Measurements from ENCODE around the gene ABCA3. TPM values are rescaled to one million over a fixed set of nuclear protein-coding genes. Genes with fewer than 3 reads are reported as not detected.

ABCA3 gene
- polyA plus RNA-seq, 4 donors = 1.1 to 4.7 (median 1.8) TPM

- Histone ChIP-seq H3K36me3 (ENCODE audit: control insufficient read depth in 3 of 3, insufficient read depth in 2 of 3, low read depth in 1 of 3, low read length in 3 of 3) (peaks cover 0 to 5% (median 0%) of the 10 kb centered on the region in 3 donors), H3K27ac (ENCODE audit: low read depth in 1 of 3, low read length in 2 of 3) (no peak overlapping the region), H3K4me1 (ENCODE audit: control insufficient read depth in 3 of 3, insufficient read depth in 2 of 3, low read depth in 1 of 3, low read length in 2 of 3) (no peaks in the 10 kb centered on the region), H3K27me3 (ENCODE audit: control insufficient read depth in 3 of 3, insufficient read depth in 3 of 3, low read length in 3 of 3) (no peaks in the 10 kb centered on the region), H3K4me3 (ENCODE audit: low read depth in 1 of 3, low read length in 3 of 3) (no peak overlapping the region), H3K9me3 (ENCODE audit: control insufficient read depth in 2 of 2, insufficient read depth in 1 of 2, low read depth in 1 of 2, low read length in 1 of 2) (no peaks in the 10 kb centered on the region)
- DNase-seq = no peak
- 90 to 96% (median 91%) methylated on average over 22 to 23 of the region's 23 CpGs for WGBS, 3 donors
- FAIRE-seq = no peak
These were observed 20.9 kb downstream of the ABCA3 start for GRCh38 chr16:2319606-2320005.

GRCh38 chr16:2317231-2318020 is 23.1 kb downstream of the ABCA3 start:
- H3K4me3 ChIP-seq (ENCODE audit: low read depth in 1 of 3, low read length in 3 of 3) = no peak overlapping the region
- H3K36me3 ChIP-seq (ENCODE audit: control insufficient read depth in 3 of 3, insufficient read depth in 2 of 3, low read depth in 1 of 3, low read length in 3 of 3) = no peaks in the 10 kb centered on the region
- H3K27me3 ChIP-seq (ENCODE audit: control insufficient read depth in 3 of 3, insufficient read depth in 3 of 3, low read length in 3 of 3) = no peaks in the 10 kb centered on the region
- 90 to 93% (median 91%) methylated on average over 22 to 26 of the region's 26 CpGs for WGBS, 3 donors
- DNase-seq (no peak), FAIRE-seq (no peak)
- H3K27ac ChIP-seq (ENCODE audit: low read depth in 1 of 3, low read length in 2 of 3) = no peak overlapping the region
- H3K9me3 ChIP-seq (ENCODE audit: control insufficient read depth in 2 of 2, insufficient read depth in 1 of 2, low read depth in 1 of 2, low read length in 1 of 2) = no peaks in the 10 kb centered on the region
- H3K4me1 ChIP-seq (ENCODE audit: control insufficient read depth in 3 of 3, insufficient read depth in 2 of 3, low read depth in 1 of 3, low read length in 2 of 3) = no peaks in the 10 kb centered on the region

DNA sequence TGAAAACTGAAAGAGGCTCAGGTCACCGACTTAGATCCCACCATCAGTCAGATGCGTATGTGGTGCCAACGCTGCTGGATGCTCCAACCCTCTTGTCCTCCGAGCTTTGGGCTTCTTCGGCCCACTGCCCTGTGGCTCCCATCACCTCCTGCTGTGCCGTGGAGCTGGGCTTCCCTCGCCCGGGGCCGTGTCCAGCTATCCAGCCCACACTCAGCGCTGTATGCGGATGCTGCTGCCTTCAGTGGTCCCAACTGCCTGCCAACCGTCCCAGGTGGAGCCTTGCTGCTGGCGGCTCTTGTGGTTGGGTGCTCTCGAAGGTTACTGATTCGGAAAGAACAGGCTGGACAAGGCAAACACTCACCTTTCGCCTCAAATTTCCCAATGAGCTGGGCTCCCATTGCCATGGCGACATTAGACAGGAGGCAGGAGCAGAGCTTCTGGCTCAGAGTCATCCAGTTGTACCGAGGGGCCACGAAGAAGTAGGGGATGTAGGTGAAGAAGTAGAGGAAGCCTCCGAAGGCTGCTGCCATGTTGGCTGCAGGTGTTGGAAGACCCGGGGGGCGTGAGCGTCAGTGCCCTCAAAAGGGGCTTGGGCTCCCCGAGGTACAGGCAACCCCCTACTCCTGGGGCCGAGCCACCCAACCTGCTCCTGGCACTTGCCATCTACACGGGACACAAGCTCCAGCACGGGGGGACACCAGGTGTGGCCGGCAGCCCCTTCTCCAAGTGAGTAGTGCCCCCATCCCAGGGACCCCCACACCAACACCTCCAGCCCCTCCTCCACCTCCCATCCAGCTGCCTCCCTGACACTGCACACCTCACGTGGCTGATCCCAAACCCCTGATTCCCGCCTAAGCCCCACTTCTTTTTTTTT is 32.2 kb downstream of the ABCA3 start:
- Histone ChIP-seq H3K9me3 (ENCODE audit: control insufficient read depth in 2 of 2, insufficient read depth in 1 of 2, low read depth in 1 of 2, low read length in 1 of 2) (no peaks in the 10 kb centered on the region), H3K4me3 (ENCODE audit: low read depth in 1 of 3, low read length in 3 of 3) (no peak overlapping the region), H3K27me3 (ENCODE audit: control insufficient read depth in 3 of 3, insufficient read depth in 3 of 3, low read length in 3 of 3) (no peaks in the 10 kb centered on the region), H3K36me3 (ENCODE audit: control insufficient read depth in 3 of 3, insufficient read depth in 2 of 3, low read depth in 1 of 3, low read length in 3 of 3) (no peaks in the 10 kb centered on the region), H3K27ac (ENCODE audit: low read depth in 1 of 3, low read length in 2 of 3) (no peak overlapping the region), H3K4me1 (ENCODE audit: control insufficient read depth in 3 of 3, insufficient read depth in 2 of 3, low read depth in 1 of 3, low read length in 2 of 3) (no peaks in the 10 kb centered on the region)
- 90 to 91% (median 90%) methylated on average over 26 to 30 of the region's 30 CpGs for WGBS, 3 donors
- DNase-seq = no peak
- no peak for FAIRE-seq

- H3K27me3 ChIP-seq (ENCODE audit: control insufficient read depth in 3 of 3, insufficient read depth in 3 of 3, low read length in 3 of 3) = no peaks in the 10 kb centered on the region
- H3K9me3 ChIP-seq (ENCODE audit: control insufficient read depth in 2 of 2, insufficient read depth in 1 of 2, low read depth in 1 of 2, low read length in 1 of 2) = no peaks in the 10 kb centered on the region
- no peak overlapping the region for H3K4me3 ChIP-seq (ENCODE audit: low read depth in 1 of 3, low read length in 3 of 3)
- FAIRE-seq = no peak
- no peaks in the 10 kb centered on the region for H3K4me1 ChIP-seq (ENCODE audit: control insufficient read depth in 3 of 3, insufficient read depth in 2 of 3, low read depth in 1 of 3, low read length in 2 of 3)
- no peak for DNase-seq
- no peak overlapping the region for H3K27ac ChIP-seq (ENCODE audit: low read depth in 1 of 3, low read length in 2 of 3)
- 29 to 51% (median 44%) methylated on average over 10 of the region's 10 CpGs for WGBS, 3 donors
- H3K36me3 ChIP-seq (ENCODE audit: control insufficient read depth in 3 of 3, insufficient read depth in 2 of 3, low read depth in 1 of 3, low read length in 3 of 3) = no peaks in the 10 kb centered on the region
These were observed 40.7 kb downstream of the ABCA3 start for GRCh38 chr16:2299915-2300192.

DNA sequence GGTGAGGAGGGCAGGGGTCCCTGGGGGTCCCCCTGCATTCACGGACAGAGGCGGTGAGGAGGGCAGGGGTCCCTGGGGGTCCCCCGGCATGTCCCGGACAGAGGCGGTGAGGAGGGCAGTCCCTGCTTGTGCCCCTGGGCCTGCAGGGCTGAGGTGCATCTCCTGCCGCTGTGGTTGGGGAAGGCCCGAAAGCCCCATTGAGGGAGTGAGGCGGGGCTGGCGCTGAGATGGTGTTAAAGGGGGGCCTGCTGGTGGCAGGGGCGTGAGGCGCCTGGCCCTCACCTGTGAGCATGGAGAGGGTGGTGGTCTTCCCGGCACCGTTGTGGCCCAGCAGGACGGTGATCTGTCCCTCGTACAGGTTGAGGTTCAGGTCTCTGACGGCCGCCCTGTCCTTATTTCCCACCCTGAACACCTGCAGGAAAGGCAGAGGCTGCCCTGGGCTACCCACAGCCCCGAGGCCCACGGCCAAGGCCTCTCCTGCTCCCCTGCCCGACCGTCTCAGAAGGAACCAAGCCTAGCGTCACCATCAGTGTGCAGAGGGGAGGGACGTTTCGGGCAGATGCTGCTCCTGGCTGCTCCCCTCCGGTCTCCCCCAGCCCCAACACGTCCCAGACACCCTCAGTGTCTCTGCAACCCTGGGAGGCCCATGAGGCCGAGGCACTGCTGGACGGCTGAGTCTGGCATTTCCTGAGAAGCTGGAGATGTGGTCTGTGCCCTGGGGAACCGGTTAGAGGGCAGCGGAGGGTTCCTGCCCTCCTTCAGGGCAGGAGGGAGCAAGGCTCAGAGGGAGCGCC is 41.2 kb downstream of the ABCA3 start:
- no peaks in the 10 kb centered on the region for H3K36me3 ChIP-seq (ENCODE audit: control insufficient read depth in 3 of 3, insufficient read depth in 2 of 3, low read depth in 1 of 3, low read length in 3 of 3)
- H3K27ac ChIP-seq (ENCODE audit: low read depth in 1 of 3, low read length in 2 of 3) = no peak overlapping the region
- FAIRE-seq (no peak), DNase-seq (no peak)
- no peak overlapping the region for H3K4me3 ChIP-seq (ENCODE audit: low read depth in 1 of 3, low read length in 3 of 3)
- H3K9me3 ChIP-seq (ENCODE audit: control insufficient read depth in 2 of 2, insufficient read depth in 1 of 2, low read depth in 1 of 2, low read length in 1 of 2) = no peaks in the 10 kb centered on the region
- no peaks in the 10 kb centered on the region for H3K27me3 ChIP-seq (ENCODE audit: control insufficient read depth in 3 of 3, insufficient read depth in 3 of 3, low read length in 3 of 3)
- no peaks in the 10 kb centered on the region for H3K4me1 ChIP-seq (ENCODE audit: control insufficient read depth in 3 of 3, insufficient read depth in 2 of 3, low read depth in 1 of 3, low read length in 2 of 3)
- 68 to 78% (median 72%) methylated on average over 24 to 31 of the region's 31 CpGs for whole genome bisulfite sequencing, 3 donors

GRCh38 chr16:2298621-2299020 is 41.9 kb downstream of the ABCA3 start:
- 87 to 90% (median 90%) methylated on average over 9 of the region's 9 CpGs for WGBS, 3 donors
- DNase-seq = no peak
- H3K4me3 ChIP-seq (ENCODE audit: low read depth in 1 of 3, low read length in 3 of 3) = no peak overlapping the region

DNA sequence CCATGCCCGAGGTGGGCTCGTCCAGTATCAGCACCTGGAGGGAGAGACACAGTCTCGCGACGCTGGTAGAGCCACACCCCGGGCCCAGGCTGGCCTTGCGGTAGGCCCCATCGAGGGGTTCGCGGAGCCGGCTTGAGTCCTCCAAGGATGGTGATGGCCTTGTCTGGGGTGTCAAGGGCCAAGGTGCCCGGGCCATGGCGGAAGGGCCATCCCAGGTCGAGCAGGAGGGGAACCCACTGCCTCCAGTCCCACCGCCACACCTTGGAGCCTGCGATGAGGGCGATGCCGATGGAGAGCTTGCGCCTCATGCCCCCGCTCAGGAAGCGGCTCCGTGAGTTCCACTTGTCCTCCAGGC is 43.0 kb downstream of the ABCA3 start:
- WGBS, 3 donors = 89 to 95% (median 93%) methylated on average over 22 of the region's 22 CpGs
- H3K4me3 ChIP-seq (ENCODE audit: low read depth in 1 of 3, low read length in 3 of 3) = no peak overlapping the region
- H3K4me1 ChIP-seq (ENCODE audit: control insufficient read depth in 3 of 3, insufficient read depth in 2 of 3, low read depth in 1 of 3, low read length in 2 of 3) = no peaks in the 10 kb centered on the region
- no peaks in the 10 kb centered on the region for H3K36me3 ChIP-seq (ENCODE audit: control insufficient read depth in 3 of 3, insufficient read depth in 2 of 3, low read depth in 1 of 3, low read length in 3 of 3)
- H3K27me3 ChIP-seq (ENCODE audit: control insufficient read depth in 3 of 3, insufficient read depth in 3 of 3, low read length in 3 of 3) = no peaks in the 10 kb centered on the region
- H3K27ac ChIP-seq (ENCODE audit: low read depth in 1 of 3, low read length in 2 of 3) = no peak overlapping the region
- DNase-seq (no peak), FAIRE-seq (no peak)
- no peaks in the 10 kb centered on the region for H3K9me3 ChIP-seq (ENCODE audit: control insufficient read depth in 2 of 2, insufficient read depth in 1 of 2, low read depth in 1 of 2, low read length in 1 of 2)

More at GRCh38 chr16:2298621-2299020, 41.9 kb downstream of the ABCA3 start:
- no peaks in the 10 kb centered on the region for H3K36me3 ChIP-seq (ENCODE audit: control insufficient read depth in 3 of 3, insufficient read depth in 2 of 3, low read depth in 1 of 3, low read length in 3 of 3)
- no peak overlapping the region for H3K27ac ChIP-seq (ENCODE audit: low read depth in 1 of 3, low read length in 2 of 3)
- no peaks in the 10 kb centered on the region for H3K9me3 ChIP-seq (ENCODE audit: control insufficient read depth in 2 of 2, insufficient read depth in 1 of 2, low read depth in 1 of 2, low read length in 1 of 2)
- FAIRE-seq = no peak
- H3K4me1 ChIP-seq (ENCODE audit: control insufficient read depth in 3 of 3, insufficient read depth in 2 of 3, low read depth in 1 of 3, low read length in 2 of 3) = no peaks in the 10 kb centered on the region
- no peaks in the 10 kb centered on the region for H3K27me3 ChIP-seq (ENCODE audit: control insufficient read depth in 3 of 3, insufficient read depth in 3 of 3, low read length in 3 of 3)

Measured in small intestine (tissue), 7 donors.